BLaER1 (cell line): ENCODE results near the gene CDC42SE2.

Experiments used
- H3K27ac ChIP-seq: shearing (Covaris generic); formaldehyde crosslinking; 2 replicates; pipeline ENCODE4 v1.8.1; 2022
- H3K27me3 ChIP-seq: shearing (Covaris generic); formaldehyde crosslinking; 2 replicates; pipeline ENCODE4 v1.8.1; 2022
- H3K36me3 ChIP-seq: shearing (Covaris generic); formaldehyde crosslinking; 2 replicates; pipeline ENCODE4 v1.8.1; 2022
- H3K4me1 ChIP-seq: shearing (Covaris generic); formaldehyde crosslinking; 2 replicates; pipeline ENCODE4 v1.8.1; 2022
- H3K4me2 ChIP-seq: shearing (Covaris generic); formaldehyde crosslinking; 2 replicates; pipeline ENCODE4 v1.8.1; 2022
- H3K4me3 ChIP-seq: shearing (Covaris generic); formaldehyde crosslinking; 2 replicates; pipeline ENCODE4 v1.8.1; 2022
- H3K9ac ChIP-seq: shearing (Covaris generic); formaldehyde crosslinking; 2 replicates; pipeline ENCODE4 v1.8.1; 2022
- H3K9me3 ChIP-seq: shearing (Covaris generic); formaldehyde crosslinking; 2 replicates; pipeline ENCODE4 v1.8.1; 2022
- H4K20me1 ChIP-seq: shearing (Covaris generic); formaldehyde crosslinking; 2 replicates; pipeline ENCODE4 v1.8.1; 2022
- Cebpa-rat ChIP-seq: shearing (Covaris generic); IDR thresholded peaks from 2 replicates; pipeline ENCODE4 v1.8.1; 2022

The CDC42SE2 gene

DNA sequence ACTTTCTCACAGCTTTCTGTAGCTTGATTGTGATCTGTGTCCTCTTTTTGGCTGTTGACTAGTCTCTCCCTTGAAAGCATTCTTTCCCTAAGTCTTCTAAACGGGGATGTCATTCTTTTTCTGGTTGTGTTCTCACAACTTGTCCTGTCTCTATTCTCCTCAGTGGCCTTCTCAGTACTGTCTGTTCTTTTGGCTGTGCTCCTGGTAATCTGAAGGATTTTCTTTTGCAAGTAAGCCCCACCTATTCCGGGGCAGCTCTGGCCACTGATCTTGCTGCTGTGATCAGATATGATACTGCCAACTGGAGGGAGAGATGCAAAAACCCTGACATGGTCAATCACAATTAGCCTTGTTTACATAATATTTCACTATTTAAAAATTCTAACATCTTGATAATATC is 172.2 kb downstream of the CDC42SE2 start:
- H3K4me3 ChIP-seq = no peak overlapping the region
- no peaks in the 10 kb centered on the region for H3K4me1 ChIP-seq
- peaks cover 97% of the 10 kb centered on the region for H3K36me3 ChIP-seq
- no peaks in the 10 kb centered on the region for H3K9me3 ChIP-seq
- no peak overlapping the region for H3K27ac ChIP-seq
- H3K4me2 ChIP-seq = no peak overlapping the region
- TF ChIP-seq Cebpa-rat = no peak
- no peaks in the 10 kb centered on the region for H3K27me3 ChIP-seq
- H3K9ac ChIP-seq = no peak overlapping the region
- H4K20me1 ChIP-seq = no peaks in the 10 kb centered on the region

DNA sequence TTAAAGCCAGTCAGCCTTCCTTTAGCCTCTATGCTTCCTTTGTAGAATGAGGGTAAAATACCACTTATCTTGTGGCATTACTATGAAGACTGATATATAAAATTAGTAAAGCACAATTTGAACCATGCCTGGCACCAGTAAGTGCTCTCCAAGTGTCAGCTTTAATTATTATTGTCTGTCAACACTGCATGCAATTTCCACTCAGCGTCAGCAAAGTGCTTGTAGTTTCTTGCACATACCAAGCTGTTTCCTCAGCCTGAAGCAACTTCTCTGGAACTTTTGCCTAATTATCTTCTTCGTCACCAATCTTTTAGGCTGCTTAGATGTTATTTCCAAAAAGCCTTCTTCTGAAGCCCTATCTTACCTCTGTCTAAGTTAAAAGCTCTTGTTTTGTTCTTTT is 177.3 kb downstream of the CDC42SE2 start:
- Histone ChIP-seq H3K36me3 (peaks cover 89% of the 10 kb centered on the region), H3K9me3 (no peaks in the 10 kb centered on the region), H3K4me2 (no peak overlapping the region), H3K9ac (no peak overlapping the region), H3K4me1 (no peaks in the 10 kb centered on the region), H3K27me3 (no peaks in the 10 kb centered on the region), H4K20me1 (no peaks in the 10 kb centered on the region), H3K4me3 (no peak overlapping the region), H3K27ac (no peak overlapping the region)
- no peak for TF ChIP-seq Cebpa-rat
